ENCODE measurements around the gene IL17RD. TPM values are rescaled to one million over a fixed set of nuclear protein-coding genes. Genes with fewer than 3 reads are reported as not detected.

Gene IL17RD
- total RNA-seq, 1 donor from 2014 or later: 30.3 TPM

DNA sequence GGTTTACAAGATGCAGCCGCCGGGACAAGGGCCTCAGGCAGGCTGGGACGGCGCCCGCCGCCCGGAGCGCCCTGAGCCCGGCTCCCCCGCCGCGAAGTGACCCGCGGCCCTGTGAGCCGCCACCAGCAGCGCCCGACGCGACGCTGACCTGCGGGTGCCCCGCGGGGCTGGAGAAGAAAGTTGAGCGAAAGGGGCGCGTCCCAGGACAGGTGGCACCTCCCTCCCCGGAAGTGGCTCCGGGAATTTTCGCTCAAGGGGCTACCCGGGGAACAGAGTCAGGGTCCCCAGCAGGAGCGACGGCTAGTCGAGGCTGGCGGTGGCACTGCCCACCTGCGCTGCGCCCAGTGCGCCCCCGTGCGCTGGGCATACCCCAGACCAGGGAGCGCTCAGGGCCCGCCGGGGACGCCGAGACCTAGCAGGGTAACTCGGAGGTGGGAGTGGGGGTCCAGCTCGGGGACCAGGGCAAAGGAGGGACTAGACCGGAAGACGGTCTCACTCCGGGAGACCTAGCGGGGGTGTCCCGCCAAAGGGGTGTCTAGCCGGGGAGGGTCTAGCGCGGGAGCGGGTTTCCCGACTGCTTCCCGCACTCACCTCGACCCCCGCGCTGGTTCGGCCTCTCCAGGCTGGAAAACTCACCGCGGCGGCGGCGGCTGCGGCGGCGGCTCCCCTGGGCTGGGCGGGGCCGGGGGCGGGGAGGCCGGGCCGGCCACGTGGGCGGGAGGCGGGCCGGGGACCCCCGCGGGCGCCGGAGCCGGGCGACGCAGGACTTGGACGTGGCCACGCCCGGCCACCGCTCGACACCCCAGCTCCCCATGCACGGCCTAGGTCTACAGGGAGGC is 86.3 kb downstream of the IL17RD start:
- peaks cover 2% of the 10 kb centered on the region for H3K4me1 Mint-ChIP-seq
- no peak overlapping the region for H3K27ac Mint-ChIP-seq
- H3K4me3 Mint-ChIP-seq: peak overlapping the region; percentile 71
- DNase-seq (ENCODE audit: low spot score in 2 of 2, unreplicated experiment in 2 of 2): peak; percentile 51 to 70
- TF ChIP-seq, protein P1, sequence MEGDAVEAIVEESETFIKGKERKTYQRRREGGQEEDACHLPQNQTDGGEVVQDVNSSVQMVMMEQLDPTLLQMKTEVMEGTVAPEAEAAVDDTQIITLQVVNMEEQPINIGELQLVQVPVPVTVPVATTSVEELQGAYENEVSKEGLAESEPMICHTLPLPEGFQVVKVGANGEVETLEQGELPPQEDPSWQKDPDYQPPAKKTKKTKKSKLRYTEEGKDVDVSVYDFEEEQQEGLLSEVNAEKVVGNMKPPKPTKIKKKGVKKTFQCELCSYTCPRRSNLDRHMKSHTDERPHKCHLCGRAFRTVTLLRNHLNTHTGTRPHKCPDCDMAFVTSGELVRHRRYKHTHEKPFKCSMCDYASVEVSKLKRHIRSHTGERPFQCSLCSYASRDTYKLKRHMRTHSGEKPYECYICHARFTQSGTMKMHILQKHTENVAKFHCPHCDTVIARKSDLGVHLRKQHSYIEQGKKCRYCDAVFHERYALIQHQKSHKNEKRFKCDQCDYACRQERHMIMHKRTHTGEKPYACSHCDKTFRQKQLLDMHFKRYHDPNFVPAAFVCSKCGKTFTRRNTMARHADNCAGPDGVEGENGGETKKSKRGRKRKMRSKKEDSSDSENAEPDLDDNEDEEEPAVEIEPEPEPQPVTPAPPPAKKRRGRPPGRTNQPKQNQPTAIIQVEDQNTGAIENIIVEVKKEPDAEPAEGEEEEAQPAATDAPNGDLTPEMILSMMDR (IDR thresholded peaks at IDR 0.05; ENCODE audit: unreplicated experiment): no peak
- H3K36me3 Mint-ChIP-seq: no peaks in the 10 kb centered on the region
- H3K9me3 Mint-ChIP-seq: no peaks in the 10 kb centered on the region
- H3K27me3 Mint-ChIP-seq (ENCODE audit: low read depth): peaks cover 8% of the 10 kb centered on the region

DNA sequence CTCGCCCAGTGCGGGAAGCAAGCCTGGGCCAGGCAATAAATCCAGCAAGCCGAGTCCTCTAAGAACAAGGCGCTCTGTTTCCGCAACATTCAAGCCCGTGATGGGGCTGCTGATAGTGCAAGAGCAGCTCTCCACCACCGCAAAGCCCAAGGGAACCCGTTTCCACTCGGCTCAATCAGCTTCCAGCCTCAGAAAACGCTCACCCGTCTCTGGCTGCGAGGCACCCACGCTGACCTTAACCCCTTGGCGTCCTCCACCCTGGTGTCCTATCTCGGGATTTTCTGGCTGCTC is 86.9 kb downstream of the IL17RD start:
- peak in 1 of 2 experiments; percentile 59 for DNase-seq (ENCODE audit: low spot score in 2 of 2, unreplicated experiment in 2 of 2)

DNA sequence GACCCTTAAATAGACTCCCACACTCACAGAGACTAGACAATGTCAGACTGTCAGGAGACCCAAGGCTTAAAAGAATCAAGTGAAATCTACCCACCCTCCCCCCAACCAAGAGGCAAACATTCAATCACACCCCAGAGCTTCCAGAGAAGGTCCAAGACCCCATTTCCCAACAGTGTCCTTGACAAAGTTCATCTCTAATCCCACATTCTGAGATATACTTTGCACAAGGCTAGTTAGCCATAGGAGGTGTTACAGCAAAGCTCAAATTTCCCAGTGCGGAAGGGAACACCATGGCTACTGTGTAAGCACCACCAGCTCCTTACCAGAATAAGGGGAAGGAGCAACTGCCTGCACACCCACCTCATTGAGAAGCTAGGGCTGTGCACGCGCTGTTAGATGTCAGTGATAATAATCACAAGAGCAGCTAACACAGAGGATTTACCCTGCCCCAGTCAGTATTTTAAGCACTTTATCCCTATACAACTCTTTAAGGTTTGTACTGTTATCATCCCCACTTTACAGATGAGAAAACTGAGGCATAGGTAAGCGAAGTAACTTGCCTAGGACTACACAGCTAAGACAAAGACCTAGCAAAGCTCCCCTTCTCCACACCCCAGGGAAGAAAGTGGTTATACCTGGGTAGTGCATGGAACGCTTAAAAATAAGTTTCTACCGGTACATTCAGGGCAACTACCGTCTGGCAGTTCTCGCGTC is 87.4 kb downstream of the IL17RD start:
- Mint-ChIP-seq H3K36me3 (no peaks in the 10 kb centered on the region), H3K4me1 (peaks cover 2% of the 10 kb centered on the region), H3K4me3 (peak overlapping the region; percentile 71), H3K27me3 (ENCODE audit: low read depth) (peaks cover 8% of the 10 kb centered on the region), H3K9me3 (no peaks in the 10 kb centered on the region), H3K27ac (no peak overlapping the region)
- no peak for DNase-seq (ENCODE audit: low spot score in 2 of 2, unreplicated experiment in 2 of 2)
- TF ChIP-seq, protein P1 (IDR thresholded peaks at IDR 0.05; ENCODE audit: unreplicated experiment): no peak

More for the DNA sequence above, 86.9 kb downstream of the IL17RD start:
- peaks cover 8% of the 10 kb centered on the region for H3K27me3 Mint-ChIP-seq (ENCODE audit: low read depth)
- H3K9me3 Mint-ChIP-seq: no peaks in the 10 kb centered on the region
- H3K36me3 Mint-ChIP-seq: no peaks in the 10 kb centered on the region
- TF ChIP-seq, protein P1 (IDR thresholded peaks at IDR 0.05; ENCODE audit: unreplicated experiment): no peak
- peaks cover 2% of the 10 kb centered on the region for H3K4me1 Mint-ChIP-seq
- peak overlapping the region; percentile 71 for H3K4me3 Mint-ChIP-seq
- H3K27ac Mint-ChIP-seq: no peak overlapping the region

DNA sequence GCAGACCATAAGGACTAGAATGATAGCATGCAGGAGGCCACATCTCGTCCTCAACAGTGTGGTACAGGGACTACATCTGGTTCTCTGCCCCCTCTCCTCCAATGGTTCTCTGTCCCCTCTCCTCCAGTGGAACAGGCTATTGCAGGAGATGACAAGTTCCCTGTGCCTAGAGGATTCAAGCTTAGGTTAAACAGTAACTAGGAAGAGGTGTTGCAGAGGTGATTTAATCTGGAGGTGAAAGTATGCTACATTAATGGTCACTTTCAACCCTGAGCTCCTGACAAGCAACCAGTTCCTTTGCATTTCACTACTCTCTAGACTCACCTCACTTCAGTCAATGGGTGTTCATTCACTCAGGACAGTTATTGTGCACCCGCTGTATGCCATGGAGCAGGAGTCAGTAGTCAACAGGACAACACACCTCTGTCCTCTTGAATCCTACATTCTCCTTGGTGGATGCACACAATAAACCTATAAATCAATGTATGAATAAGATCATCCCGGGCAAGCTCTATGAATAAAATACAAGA is 88.7 kb downstream of the IL17RD start:
- Mint-ChIP-seq H3K9me3 (no peaks in the 10 kb centered on the region), H3K4me3 (no peak overlapping the region)

DNA sequence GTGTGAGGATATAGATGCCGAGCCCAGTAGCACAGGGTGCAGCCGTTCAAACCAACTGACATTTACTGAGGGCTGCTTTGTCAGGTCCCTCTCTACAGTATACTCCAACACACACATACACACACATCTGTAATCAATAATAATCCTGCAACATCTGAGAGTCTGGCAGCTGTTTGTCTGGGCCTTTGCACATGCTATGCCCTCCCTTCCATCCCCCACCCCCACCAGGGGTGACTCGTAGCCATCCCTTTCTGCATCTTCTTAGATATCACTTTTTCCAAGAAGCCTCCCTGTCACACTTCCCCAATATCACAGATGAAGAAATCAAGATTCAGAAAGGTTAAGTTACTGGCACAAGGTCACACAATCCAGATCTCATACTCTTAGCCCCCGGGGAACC is 91.0 kb downstream of the IL17RD start:
- H3K27ac Mint-ChIP-seq: no peak overlapping the region
- peaks cover 2% of the 10 kb centered on the region for H3K4me1 Mint-ChIP-seq
- peaks cover 6% of the 10 kb centered on the region for H3K36me3 Mint-ChIP-seq
- DNase-seq (ENCODE audit: low spot score in 2 of 2, unreplicated experiment in 2 of 2): no peak
- H3K27me3 Mint-ChIP-seq (ENCODE audit: low read depth): no peaks in the 10 kb centered on the region
- H3K4me3 Mint-ChIP-seq: no peak overlapping the region
- H3K9me3 Mint-ChIP-seq: peaks cover 3% of the 10 kb centered on the region
- TF ChIP-seq, protein P1 (IDR thresholded peaks at IDR 0.05; ENCODE audit: unreplicated experiment): no peak

More for the DNA sequence above, 88.7 kb downstream of the IL17RD start:
- H3K4me1 Mint-ChIP-seq: peaks cover 2% of the 10 kb centered on the region
- H3K27ac Mint-ChIP-seq: no peak overlapping the region
- H3K36me3 Mint-ChIP-seq: peaks cover 4% of the 10 kb centered on the region
- H3K27me3 Mint-ChIP-seq (ENCODE audit: low read depth): peaks cover 8% of the 10 kb centered on the region
- TF ChIP-seq, protein P1 (IDR thresholded peaks at IDR 0.05; ENCODE audit: unreplicated experiment): no peak
- DNase-seq (ENCODE audit: low spot score in 2 of 2, unreplicated experiment in 2 of 2): no peak
